KOPT-K1 (cell line): ENCODE measurements around the gene STK17B.

Experiments used
- H3K27ac ChIP-seq: fragments of 200-600 bp; sonication (generic); 2 replicates; pipeline ENCODE4 v1.5.1; 2016; ENCODE audit warnings: antibody characterized with exemption, mild to moderate bottlenecking, low read depth, low read length; ENCODE audit not compliant: poor library complexity, severe bottlenecking
- H3K36me3 ChIP-seq: fragments of 200-600 bp; sonication (generic); 2 replicates; pipeline ENCODE4 v1.5.1; 2017; ENCODE audit warnings: antibody characterized with exemption, mild to moderate bottlenecking, low read length, moderate library complexity; ENCODE audit not compliant: insufficient read depth
- H3K9me3 ChIP-seq: fragments of 200-600 bp; sonication (generic); 2 replicates; pipeline ENCODE4 v1.5.1; 2017; ENCODE audit warnings: antibody characterized with exemption, low read length, mild to moderate bottlenecking; ENCODE audit not compliant: insufficient read depth, poor library complexity, severe bottlenecking

The STK17B gene

DNA sequence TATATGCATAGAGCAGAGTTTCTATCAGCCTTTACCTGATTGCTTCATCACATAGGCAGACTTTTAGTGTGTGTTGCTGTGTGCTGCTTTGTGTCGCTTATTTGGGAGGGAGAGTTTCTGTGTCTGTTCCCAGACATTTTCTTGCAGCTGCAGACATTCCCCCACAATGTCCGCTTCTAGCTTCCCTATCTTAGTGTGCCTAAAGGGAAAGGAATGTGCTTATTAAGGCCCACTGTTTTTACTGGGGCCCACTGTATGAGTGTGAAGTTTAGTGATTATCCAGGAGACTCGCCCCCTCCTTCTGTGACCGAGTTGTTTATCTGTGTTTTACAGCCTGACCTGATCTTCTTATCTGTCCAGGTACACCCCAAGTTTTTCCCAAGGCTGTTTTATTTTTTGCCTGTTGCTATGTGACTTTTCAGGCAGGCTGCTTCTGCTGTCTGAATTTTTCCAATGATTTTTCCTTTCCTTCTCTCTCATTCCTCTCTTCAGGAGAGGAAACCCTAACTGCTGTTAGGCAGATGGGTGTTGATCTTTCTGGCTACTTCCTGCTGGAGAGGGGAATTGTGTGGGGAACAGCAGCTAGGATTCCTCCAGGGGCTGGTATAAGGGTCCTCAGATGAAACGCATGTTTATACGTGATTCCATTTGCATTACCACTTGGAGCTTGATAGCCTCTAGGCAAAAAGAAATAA lies 47.6 kb downstream of the STK17B start:
- Histone ChIP-seq H3K9me3 (peaks cover 2% of the 10 kb centered on the region), H3K36me3 (no peaks in the 10 kb centered on the region), H3K27ac (no peak overlapping the region)

- no peaks in the 10 kb centered on the region for H3K9me3 ChIP-seq
- no peaks in the 10 kb centered on the region for H3K36me3 ChIP-seq
- H3K27ac ChIP-seq: no peak overlapping the region
Measured at GRCh38 chr2:196119926-196120325, 51.5 kb downstream of the STK17B start.

DNA sequence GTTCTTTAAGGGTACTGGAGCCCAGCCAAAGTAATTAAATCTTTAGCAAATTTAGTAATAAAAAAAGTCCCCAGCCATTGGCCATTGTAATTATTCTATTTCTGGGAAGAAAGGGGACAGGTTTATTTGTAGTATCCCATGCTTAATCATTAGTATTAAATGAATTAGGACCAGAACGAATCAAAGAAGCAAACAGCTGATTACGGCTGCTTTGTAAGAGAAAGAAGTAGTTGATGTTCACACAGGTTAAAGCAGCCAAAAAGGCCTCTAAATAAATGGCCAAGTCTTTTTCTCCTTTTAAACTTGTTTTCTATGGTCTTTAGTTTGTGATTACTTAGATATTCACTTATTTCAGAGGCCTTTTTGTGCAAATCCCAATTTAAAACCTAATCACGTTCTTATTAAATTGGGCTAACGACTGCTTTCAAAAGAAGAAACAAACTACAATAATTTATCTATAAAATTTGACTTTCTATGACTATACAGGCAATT lies 54.1 kb downstream of the STK17B start:
- no peaks in the 10 kb centered on the region for H3K9me3 ChIP-seq
- H3K27ac ChIP-seq: no peak overlapping the region
- H3K36me3 ChIP-seq: no peaks in the 10 kb centered on the region

- Histone ChIP-seq H3K9me3 (no peaks in the 10 kb centered on the region), H3K27ac (peak overlapping the region; percentile 26), H3K36me3 (no peaks in the 10 kb centered on the region)
Measured at GRCh38 chr2:196113061-196113974, 58.1 kb downstream of the STK17B start.

- H3K9me3 ChIP-seq: no peaks in the 10 kb centered on the region
Measured at GRCh38 chr2:196112418-196113034, 58.9 kb downstream of the STK17B start.

DNA sequence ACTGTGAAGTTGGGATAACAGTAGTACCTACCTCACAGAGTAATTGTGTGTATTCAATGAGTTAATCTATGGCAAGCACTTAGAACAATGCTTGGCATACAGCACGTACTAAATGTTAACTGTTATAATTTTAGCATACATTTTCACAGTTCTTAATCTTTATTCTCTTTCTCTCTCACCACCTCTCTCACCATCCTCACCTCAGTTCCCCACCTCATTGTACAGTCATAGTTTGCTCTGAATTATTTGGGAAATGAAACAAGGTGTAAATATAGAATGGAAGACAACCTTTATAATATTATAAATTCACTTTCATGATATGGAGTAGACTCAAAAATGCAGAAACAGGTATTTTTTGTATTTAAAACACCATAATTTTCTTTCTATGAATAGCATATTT lies 62.8 kb downstream of the STK17B start:
- Histone ChIP-seq H3K9me3 (no peaks in the 10 kb centered on the region), H3K36me3 (no peaks in the 10 kb centered on the region)

More at GRCh38 chr2:196112418-196113034, 58.9 kb downstream of the STK17B start:
- peak overlapping the region; percentile 26 for H3K27ac ChIP-seq
- H3K36me3 ChIP-seq: no peaks in the 10 kb centered on the region

DNA sequence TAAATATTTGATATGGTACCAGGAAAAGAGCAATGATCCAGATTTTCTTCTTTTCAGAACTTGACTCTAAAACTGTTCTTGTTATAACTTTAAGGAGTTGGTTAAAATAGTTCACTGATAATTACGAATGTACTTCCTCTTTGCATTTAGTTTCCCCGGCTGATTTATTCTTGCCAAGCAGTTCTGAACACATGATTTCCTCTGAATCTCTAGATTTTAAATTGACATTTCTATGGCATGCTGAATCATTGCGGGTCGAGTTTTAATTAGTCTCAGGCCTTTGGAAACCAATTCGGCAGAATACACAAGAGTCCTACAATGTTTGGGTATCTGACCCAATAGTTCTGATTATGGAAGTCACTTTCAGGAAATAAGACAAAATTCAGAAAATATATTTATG lies 65.4 kb downstream of the STK17B start:
- no peak overlapping the region for H3K27ac ChIP-seq
- H3K36me3 ChIP-seq: no peaks in the 10 kb centered on the region
- no peaks in the 10 kb centered on the region for H3K9me3 ChIP-seq

More for the DNA sequence above, 62.8 kb downstream of the STK17B start:
- H3K27ac ChIP-seq: no peak overlapping the region

DNA sequence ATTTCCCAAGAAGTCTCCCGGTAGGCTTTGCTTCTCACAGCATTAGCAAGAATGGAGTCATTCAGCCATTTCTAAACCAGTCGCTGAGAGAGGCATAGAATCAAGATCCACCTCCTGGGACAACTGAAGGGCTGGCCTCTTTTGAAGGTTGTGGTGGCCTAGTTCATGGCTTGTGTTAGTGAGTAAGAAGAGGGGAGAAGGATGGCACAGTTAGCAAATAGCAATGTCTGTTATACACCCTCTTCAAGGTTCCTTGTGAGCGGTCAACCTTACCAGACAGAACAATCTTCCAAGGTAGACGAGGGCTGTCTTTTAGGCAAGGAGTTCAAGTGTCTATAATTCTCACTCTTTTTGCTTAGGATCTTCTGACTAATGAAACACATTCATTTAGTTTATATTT lies 67.3 kb downstream of the STK17B start:
- Histone ChIP-seq H3K27ac (no peak overlapping the region), H3K36me3 (no peaks in the 10 kb centered on the region), H3K9me3 (no peaks in the 10 kb centered on the region)

GRCh38 chr2:196103626-196104025 lies 67.8 kb downstream of the STK17B start:
- Histone ChIP-seq H3K27ac (no peak overlapping the region), H3K36me3 (no peaks in the 10 kb centered on the region), H3K9me3 (no peaks in the 10 kb centered on the region)

- no peaks in the 10 kb centered on the region for H3K9me3 ChIP-seq
- H3K27ac ChIP-seq: no peak overlapping the region
- H3K36me3 ChIP-seq: no peaks in the 10 kb centered on the region
Measured at GRCh38 chr2:196101325-196101991, 69.9 kb downstream of the STK17B start.

DNA sequence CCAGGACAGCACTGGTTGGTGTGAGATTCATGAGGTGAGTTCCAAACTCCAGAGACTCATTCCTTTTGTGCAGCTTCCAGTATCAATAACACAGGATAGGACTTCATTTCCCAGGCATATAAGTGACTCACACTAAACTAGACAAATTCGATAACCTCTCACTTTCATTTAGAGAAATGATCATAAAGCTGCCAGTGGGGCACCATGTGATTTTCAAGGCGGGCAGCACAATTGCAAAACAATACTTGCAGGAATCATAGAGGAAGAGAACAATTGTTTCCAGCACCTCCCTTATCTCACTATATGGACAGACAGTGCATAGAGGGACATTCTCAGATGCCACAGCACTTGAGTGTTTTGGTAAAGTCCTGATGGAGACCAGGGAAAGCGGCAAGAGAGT lies 71.5 kb downstream of the STK17B start:
- Histone ChIP-seq H3K27ac (no peak overlapping the region), H3K9me3 (no peaks in the 10 kb centered on the region), H3K36me3 (no peaks in the 10 kb centered on the region)

GRCh38 chr2:196097864-196098660 lies 73.3 kb downstream of the STK17B start:
- H3K27ac ChIP-seq: no peak overlapping the region
- H3K36me3 ChIP-seq: no peaks in the 10 kb centered on the region
- no peaks in the 10 kb centered on the region for H3K9me3 ChIP-seq

GRCh38 chr2:196096982-196097745 lies 74.2 kb downstream of the STK17B start:
- no peak overlapping the region for H3K27ac ChIP-seq

More at GRCh38 chr2:196096982-196097745, 74.2 kb downstream of the STK17B start:
- Histone ChIP-seq H3K36me3 (no peaks in the 10 kb centered on the region), H3K9me3 (no peaks in the 10 kb centered on the region)
